HG03460 (cell line): ENCODE results near the gene BARD1.

ENCODE experiments used
- ATAC-seq: cut with Tn5 transposase; IDR thresholded peaks from one replicate; pipeline ENCODE4 v1.9.1; 2021; ENCODE audit not compliant: unreplicated experiment

BARD1 gene

DNA sequence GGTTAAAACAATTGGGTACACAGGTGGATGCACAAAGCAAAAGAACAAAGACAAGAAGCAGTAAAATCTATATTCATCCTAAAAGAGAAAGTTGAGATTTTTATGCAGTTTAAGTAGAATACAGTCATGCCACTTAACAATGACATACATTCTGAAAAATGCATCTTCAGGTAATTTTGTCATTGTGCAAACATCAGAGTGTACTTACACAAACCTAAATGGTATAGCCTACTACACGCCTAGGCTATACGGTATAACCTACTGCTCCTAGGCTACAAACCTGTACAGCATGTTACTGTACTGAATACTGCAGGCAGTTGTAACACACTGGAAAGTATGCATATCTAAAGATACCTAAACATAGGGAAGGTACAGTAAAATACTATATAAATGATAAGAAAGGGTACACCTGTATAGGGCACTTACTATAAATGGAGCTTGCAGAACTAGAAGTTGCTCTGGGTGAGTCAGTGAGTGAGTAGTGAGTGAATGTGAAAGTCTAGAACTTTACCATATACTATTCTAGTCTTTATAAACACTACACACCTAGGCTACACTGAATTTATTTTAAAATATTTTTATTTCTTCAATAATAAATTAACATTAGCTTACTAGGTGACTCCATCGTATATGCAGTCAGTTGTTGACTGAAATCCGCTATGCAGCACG, 132.9 kb downstream of the BARD1 start:
- ATAC-seq: no peak
